ENCODE results near the gene ARHGEF39.

- TF ChIP-seq EZH2 (IDR thresholded peaks at IDR 0.05; ENCODE audit: borderline replicate concordance, low read length) (no peak), CTCF (conservative IDR thresholded peaks at IDR 0.05 in 1 of 2, IDR thresholded peaks at IDR 0.05 in 1 of 2; ENCODE audit: extremely low read depth in 1 of 2, insufficient read depth in 1 of 2, low read depth in 1 of 2, low read length in 2 of 2) (no peak)
These were observed 3.1 kb downstream of the ARHGEF39 start for GRCh38 chr9:35661756-35662350.

All from mammary epithelial cell (primary cell).